Measurements from ENCODE around the gene ZG16B.

GRCh38 chr16:2811703-2812471 lies 18.2 kb upstream of the ZG16B start:
- TF ChIP-seq CTCF (IDR thresholded peaks at IDR 0.05) (no peak), EZH2 (IDR thresholded peaks at IDR 0.05) (no peak)
